H9 (cell line): Measurements from ENCODE around the gene CRHR1. TPM values are rescaled to one million over a fixed set of nuclear protein-coding genes. Genes with fewer than 3 reads are reported as not detected.

Experiments
- DNase-seq: peaks from one replicate; pipeline ENCODE4 v3.0.0-alpha.2; 2017
- H2AFZ ChIP-seq: one replicate; pipeline ENCODE4 v1.6.1; 2013; ENCODE audit warnings: mild to moderate bottlenecking, low read length, control low read depth, moderate library complexity
- H2AK5ac ChIP-seq: 2 replicates; pipeline ENCODE4 v1.6.1; 2013; ENCODE audit warnings: low read length, control low read depth, mixed read lengths; ENCODE audit not compliant: insufficient read length
- H2BK120ac ChIP-seq: one replicate; pipeline ENCODE4 v1.6.1; 2013; ENCODE audit warnings: low read depth, mild to moderate bottlenecking, low read length, control low read depth, inconsistent platforms; ENCODE audit not compliant: poor library complexity, severe bottlenecking
- H2BK12ac ChIP-seq: 2 replicates; pipeline ENCODE4 v1.6.1; 2013; ENCODE audit warnings: low read length, control low read depth, mixed read lengths, low read depth; ENCODE audit not compliant: insufficient read length
- H2BK15ac ChIP-seq: 2 replicates; pipeline ENCODE4 v1.6.1; 2013; ENCODE audit warnings: low read depth, low read length, control low read depth
- H2BK20ac ChIP-seq: one replicate; pipeline ENCODE4 v1.6.1; 2013; ENCODE audit warnings: low read depth, mild to moderate bottlenecking, low read length, control low read depth, inconsistent platforms; ENCODE audit not compliant: poor library complexity, severe bottlenecking
- H2BK5ac ChIP-seq: 2 replicates; pipeline ENCODE4 v1.6.1; 2013; ENCODE audit warnings: low read length, control low read depth, mixed read lengths; ENCODE audit not compliant: insufficient read length
- H3K14ac ChIP-seq: 2 replicates; pipeline ENCODE4 v1.6.1; 2013; ENCODE audit warnings: low read length, control low read depth; ENCODE audit not compliant: insufficient read depth
- H3K18ac ChIP-seq: 2 replicates; pipeline ENCODE4 v1.6.1; 2013; ENCODE audit warnings: low read depth, mild to moderate bottlenecking, mixed read lengths, low read length, control low read depth; ENCODE audit not compliant: insufficient read length
- H3K23ac ChIP-seq: 2 replicates; pipeline ENCODE4 v1.6.1; 2013; ENCODE audit warnings: low read length, control low read depth, mixed read lengths, low read depth; ENCODE audit not compliant: insufficient read length
- H3K23me2 ChIP-seq: 2 replicates; pipeline ENCODE4 v1.6.1; 2013; ENCODE audit warnings: low read depth, mild to moderate bottlenecking, mixed read lengths, low read length, control low read depth; ENCODE audit not compliant: insufficient read length, poor library complexity, severe bottlenecking
- H3K27ac ChIP-seq: 2 replicates; pipeline ENCODE4 v1.5.1; 2013; ENCODE audit warnings: low read length, control low read depth, mixed read lengths, low read depth; ENCODE audit not compliant: insufficient read length
- H3K27me3 ChIP-seq: 2 replicates; pipeline ENCODE4 v1.6.1; 2013; ENCODE audit warnings: low read length, control low read depth, inconsistent platforms; ENCODE audit not compliant: insufficient read depth
- H3K4ac ChIP-seq: 2 replicates; pipeline ENCODE4 v1.6.1; 2013; ENCODE audit warnings: low read depth, mild to moderate bottlenecking, control low read depth, inconsistent platforms, low read length, moderate library complexity
- H3K4me1 ChIP-seq: 2 replicates; pipeline ENCODE4 v1.6.1; 2013; ENCODE audit warnings: low read length, control low read depth, inconsistent platforms; ENCODE audit not compliant: insufficient read depth
- H3K4me2 ChIP-seq: 2 replicates; pipeline ENCODE4 v1.6.1; 2013; ENCODE audit warnings: low read length, control low read depth, mixed read lengths; ENCODE audit not compliant: insufficient read length, insufficient read depth
- H3K56ac ChIP-seq: 2 replicates; pipeline ENCODE4 v1.6.1; 2013; ENCODE audit warnings: low read depth, mild to moderate bottlenecking, mixed read lengths, low read length, control low read depth; ENCODE audit not compliant: insufficient read length
- H3K79me1 ChIP-seq: 2 replicates; pipeline ENCODE4 v1.6.1; 2013; ENCODE audit warnings: low read depth, mild to moderate bottlenecking, moderate library complexity, low read length, control low read depth, inconsistent platforms; ENCODE audit not compliant: insufficient read depth, poor library complexity, severe bottlenecking
- H3K79me2 ChIP-seq: 2 replicates; pipeline ENCODE4 v1.6.1; 2013; ENCODE audit warnings: low read length, control low read depth, inconsistent platforms; ENCODE audit not compliant: insufficient read depth
- H3K9ac ChIP-seq: 2 replicates; pipeline ENCODE4 v1.6.1; 2013; ENCODE audit warnings: low read length, control low read depth, mixed read lengths; ENCODE audit not compliant: insufficient read length; ENCODE audit errors: extremely low read depth
- H3K9me3 ChIP-seq: one replicate; pipeline ENCODE4 v1.6.1; 2013; ENCODE audit warnings: low read depth, low read length, inconsistent platforms; ENCODE audit not compliant: control insufficient read depth
- H3T11ph ChIP-seq: one replicate; pipeline ENCODE4 v1.6.1; 2013; ENCODE audit warnings: mild to moderate bottlenecking, low read length, control low read depth, inconsistent platforms
- H4K20me1 ChIP-seq: one replicate; pipeline ENCODE4 v1.6.1; 2013; ENCODE audit not compliant: control insufficient read depth, insufficient read length, insufficient read depth
- H4K5ac ChIP-seq: 2 replicates; pipeline ENCODE4 v1.6.1; 2013; ENCODE audit warnings: low read depth, mild to moderate bottlenecking, mixed read lengths, low read length, control low read depth; ENCODE audit not compliant: insufficient read length
- H4K8ac ChIP-seq: replicated peaks from 2 replicates; pipeline ENCODE4 v1.6.1; 2013; ENCODE audit warnings: low read length, control low read depth, mixed read lengths, low read depth; ENCODE audit not compliant: insufficient read length
- H4K91ac ChIP-seq: 2 replicates; pipeline ENCODE4 v1.6.1; 2013; ENCODE audit warnings: low read depth, mild to moderate bottlenecking, moderate library complexity, mixed read lengths, low read length, control low read depth; ENCODE audit not compliant: insufficient read length
- H3K27ac Mint-ChIP-seq, 3 experiments: 2 replicates in 2 of 3; 3 replicates in 1 of 3; pipeline ENCODE4 v1.8.0; 2020 to 2021; ENCODE audit warnings: mixed read lengths in 3 of 3, mild to moderate bottlenecking in 1 of 3, moderate library complexity in 1 of 3
- H3K27me3 Mint-ChIP-seq: 2 replicates; pipeline ENCODE4 v1.8.0; 2021; ENCODE audit warnings: low read depth, mild to moderate bottlenecking, moderate library complexity, mixed read lengths
- H3K36me3 Mint-ChIP-seq, 3 experiments: 2 replicates in 2 of 3; 3 replicates in 1 of 3; pipeline ENCODE4 v1.8.0; 2020 to 2021; ENCODE audit warnings: low read depth in 3 of 3, mixed read lengths in 3 of 3; ENCODE audit not compliant: insufficient read depth in 1 of 3
- H3K4me1 Mint-ChIP-seq, 2 experiments: 2 replicates each; pipeline ENCODE4 v1.8.0; 2020; ENCODE audit warnings: mixed read lengths in 2 of 2
- H3K4me3 Mint-ChIP-seq, 2 experiments: 2 replicates in 1 of 2; 3 replicates in 1 of 2; pipeline ENCODE4 v1.8.0; 2020 to 2021; ENCODE audit warnings: mild to moderate bottlenecking in 2 of 2, mixed read lengths in 2 of 2, moderate library complexity in 1 of 2
- H3K9me3 Mint-ChIP-seq, 2 experiments: 2 replicates in 1 of 2; 3 replicates in 1 of 2; pipeline ENCODE4 v1.8.0; 2020; ENCODE audit warnings: mild to moderate bottlenecking in 2 of 2, mixed read lengths in 2 of 2, moderate library complexity in 1 of 2
- CTCF ChIP-seq: fragments of 200-600 bp; sonication (generic); conservative IDR thresholded peaks from 3 replicates; pipeline ENCODE4 v1.8.0; 2021; ENCODE audit warnings: antibody characterized with exemption, mild to moderate bottlenecking
- WGBS: extraction: QIAGEN DNeasy Blood & Tissue Kit; methylation state at CpG from one replicate; pipeline ENCODE4 v1.1.7; 2013; ENCODE audit warnings: missing lambda C conversion rate, low lambda C conversion rate, mixed read lengths; ENCODE audit not compliant: insufficient read length; ENCODE audit errors: extremely low coverage; 5-methylcytosine and 5-hydroxymethylcytosine counted together
- total RNA-seq: library from RNA; stranded (reverse); gene quantifications from 2 replicates; pipeline ENCODE4 v1.2.1, GENCODE V29; 2021

CRHR1 gene
- total RNA-seq, 1 experiment from 2014 or later, result 0.52 TPM

- Mint-ChIP-seq H3K36me3 (no peaks in the 10 kb centered on the region), H3K9me3 (no peaks in the 10 kb centered on the region), H3K27ac (no peak overlapping the region), H3K27me3 (peaks cover 96% of the 10 kb centered on the region), H3K4me1 (peaks cover 6% of the 10 kb centered on the region in 2 experiments), H3K4me3 (no peak overlapping the region)
- Histone ChIP-seq H3T11ph (no peak overlapping the region), H2BK20ac (no peak overlapping the region), H3K79me1 (no peaks in the 10 kb centered on the region), H3K4me1 (no peaks in the 10 kb centered on the region), H3K4ac (no peak overlapping the region), H3K79me2 (no peaks in the 10 kb centered on the region), H4K91ac (no peak overlapping the region), H2BK5ac (no peak overlapping the region), H3K56ac (no peak overlapping the region), H2BK120ac (no peak overlapping the region), H4K5ac (no peak overlapping the region), H4K8ac (no peak overlapping the region), H3K14ac (no peak overlapping the region), H3K23me2 (no peaks in the 10 kb centered on the region), H4K20me1 (no peaks in the 10 kb centered on the region), H3K4me2 (no peak overlapping the region), H2AFZ (no peak overlapping the region), H3K23ac (no peak overlapping the region), H3K27me3 (peaks cover 23% of the 10 kb centered on the region; the same call in 1 of the 2 replicates), H3K18ac (no peak overlapping the region), H3K9ac (no peak overlapping the region), H2BK12ac (no peak overlapping the region), H2BK15ac (no peak overlapping the region), H2AK5ac (no peak overlapping the region), H3K9me3 (no peaks in the 10 kb centered on the region), H3K27ac (no peak overlapping the region)
- DNase-seq, result no peak
- no CpG with 5 or more reads among the region's 15 CpGs for WGBS
- TF ChIP-seq CTCF, result no peak
Observed at GRCh38 chr17:45750779-45751440, 33.2 kb upstream of the CRHR1 start.
